T-cell (primary cell): ENCODE measurements around the gene FBLN2. TPM values are rescaled to one million over a fixed set of nuclear protein-coding genes. Genes with fewer than 3 reads are reported as not detected.

Experiments used
- ATAC-seq, 4 experiments: fragments of 200-7000 bp in 3 of 4; fragments of 150-1000 bp in 1 of 4; cut with Tn5 transposase; replicated peaks in 1 of 4; 1 replicate in 3 of 4; 2 replicates in 1 of 4; pipeline ENCODE4 v1.10.0; 2021; ENCODE audit warnings: moderate library complexity in 3 of 4, mild to moderate bottlenecking in 2 of 4, moderate number of reproducible peaks in 1 of 4
- CTCF ChIA-PET, 2 donors: fragments of 300-600 bp; sonication (Branson Sonifier 250); formaldehyde crosslinking; loops; one replicate each; lab custom pipeline; 2022; ENCODE audit warnings: antibody characterized with exemption in 2 of 2; lab: Charles Lee
- POLR2A ChIA-PET, 2 donors: fragments of 300-600 bp; sonication (Branson Sonifier 250); formaldehyde crosslinking; loops; one replicate each; lab custom pipeline; 2022; ENCODE audit warnings: antibody characterized with exemption in 2 of 2; lab: Charles Lee
- DNase-seq, 35 experiments: peaks; one replicate each; pipeline versions ENCODE4 v3.0.0 to v3.0.0-alpha.2; 2013 to 2023
- H3K27ac ChIP-seq: one replicate; pipeline ENCODE4 v1.5.1; 2013; ENCODE audit warnings: low read length
- H3K27me3 ChIP-seq, 2 experiments: replicated peaks in 1 of 2; 1 replicate in 1 of 2; 2 replicates in 1 of 2; pipeline versions ENCODE4 v1.6.1 to v1.7.0; 2013; ENCODE audit warnings: low read length in 1 of 2, mixed read lengths in 1 of 2; ENCODE audit not compliant: control insufficient read depth in 2 of 2, insufficient read depth in 2 of 2; ENCODE audit errors: extremely low read depth in 1 of 2
- H3K36me3 ChIP-seq, 2 donors: 1 replicate in 1 of 2; 2 replicates in 1 of 2; pipeline versions ENCODE4 v1.6.1 to v1.7.0; 2013; ENCODE audit warnings: low read length in 1 of 2; ENCODE audit not compliant: control insufficient read depth in 2 of 2, insufficient read depth in 1 of 2; ENCODE audit errors: extremely low read depth in 1 of 2
- H3K4me1 ChIP-seq, 2 experiments: 1 replicate in 1 of 2; 2 replicates in 1 of 2; pipeline versions ENCODE4 v1.6.1 to v1.7.0; 2013; ENCODE audit warnings: low read length in 2 of 2, mixed read lengths in 1 of 2; ENCODE audit not compliant: insufficient read depth in 2 of 2, control insufficient read depth in 1 of 2; ENCODE audit errors: extremely low read depth in 1 of 2
- H3K4me3 ChIP-seq, 2 donors: 1 replicate in 1 of 2; 2 replicates in 1 of 2; pipeline versions ENCODE4 v1.5.1 to v1.7.0; 2013; ENCODE audit warnings: mild to moderate bottlenecking in 2 of 2, low read length in 1 of 2, moderate library complexity in 1 of 2; ENCODE audit not compliant: control insufficient read depth in 1 of 2; ENCODE audit errors: extremely low read depth in 1 of 2
- H3K9me3 ChIP-seq: 2 replicates; pipeline ENCODE4 v1.7.0; 2013
- H3K27ac Mint-ChIP-seq, 2 donors: one replicate each; pipeline ENCODE4 v1.8.0; 2020 to 2021; ENCODE audit warnings: mild to moderate bottlenecking in 2 of 2, mixed read lengths in 2 of 2
- H3K27me3 Mint-ChIP-seq, 2 donors: one replicate each; pipeline ENCODE4 v1.8.0; 2021 to 2022; ENCODE audit warnings: mixed read lengths in 2 of 2
- H3K36me3 Mint-ChIP-seq: one replicate; pipeline ENCODE4 v1.8.0; 2021; ENCODE audit warnings: mixed read lengths
- H3K4me1 Mint-ChIP-seq, 3 donors: one replicate each; pipeline ENCODE4 v1.8.0; 2020 to 2022; ENCODE audit warnings: mixed read lengths in 3 of 3, mild to moderate bottlenecking in 1 of 3
- H3K4me3 Mint-ChIP-seq, 3 donors: one replicate each; pipeline ENCODE4 v1.8.0; 2020 to 2022; ENCODE audit warnings: mild to moderate bottlenecking in 3 of 3, mixed read lengths in 3 of 3, moderate library complexity in 3 of 3
- H3K9me3 Mint-ChIP-seq, 3 donors: one replicate each; pipeline ENCODE4 v1.8.0; 2020 to 2022; ENCODE audit warnings: mixed read lengths in 3 of 3
- WGBS: methylation state at CpG from one replicate; pipeline ENCODE4 v1.1.5; 2013; ENCODE audit warnings: missing lambda C conversion rate; ENCODE audit not compliant: insufficient coverage; 5-methylcytosine and 5-hydroxymethylcytosine counted together
- total RNA-seq, 35 experiments: library from RNA in 6 of 35; stranded (reverse) in 6 of 35; fragments of 120-200 nt in 1 of 35; gene quantifications; one replicate each; pipeline versions ENCODE4 v1.2.1 to v1.2.4 and lab custom pipeline; 2013 to 2026

The FBLN2 gene
- total RNA-seq, 5 donors from 2014 or later (not counting 1 experiment from before 2014, with no cell fraction given): 1.5 to 5.8 (median 2.8) TPM

DNA sequence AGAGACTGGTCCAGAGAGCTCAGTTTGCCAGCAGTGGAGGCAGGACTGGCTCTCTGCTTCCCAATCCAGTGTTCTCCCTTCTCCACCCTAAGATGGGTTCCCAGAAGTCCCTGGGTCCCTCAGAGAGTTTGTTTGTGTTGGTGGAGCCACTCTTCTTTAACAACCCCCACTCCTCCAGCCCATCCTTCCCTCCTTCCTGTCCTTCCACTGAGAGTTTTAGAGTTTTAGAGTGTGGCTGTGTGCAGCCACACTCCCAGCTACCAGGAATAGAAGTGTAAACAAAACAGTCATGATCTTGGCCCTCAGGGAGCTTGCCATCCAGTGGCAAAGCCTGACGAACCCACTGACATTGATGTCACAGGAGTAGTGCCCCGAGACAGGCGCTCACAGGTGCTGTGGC, 12.5 kb upstream of the FBLN2 start:
- Mint-ChIP-seq H3K27ac (no peak overlapping the region), H3K9me3 (peaks cover 0 to 5% (median 3%) of the 10 kb centered on the region in 3 donors), H3K36me3 (no peaks in the 10 kb centered on the region), H3K4me1 (peaks cover 6 to 10% (median 8%) of the 10 kb centered on the region in 3 donors), H3K4me3 (peak overlapping the region in 1 of 3 donors; percentile 56), H3K27me3 (peaks cover 0 to 29% of the 10 kb centered on the region in 2 donors)
- CTCF ChIA-PET: no interaction called here
- POLR2A ChIA-PET: no interaction called here
- H3K27ac ChIP-seq: no peak overlapping the region
- no peaks in the 10 kb centered on the region for H3K9me3 ChIP-seq
- no peak overlapping the region for H3K4me3 ChIP-seq
- WGBS: 49% methylated on average over 3 of the region's 3 CpGs
- DNase-seq (no peak), ATAC-seq (no peak)
- H3K36me3 ChIP-seq: no peaks in the 10 kb centered on the region
- peaks cover 3 to 12% of the 10 kb centered on the region in 2 experiments for H3K4me1 ChIP-seq
- H3K27me3 ChIP-seq: peaks cover 0 to 41% of the 10 kb centered on the region in 2 experiments

DNA sequence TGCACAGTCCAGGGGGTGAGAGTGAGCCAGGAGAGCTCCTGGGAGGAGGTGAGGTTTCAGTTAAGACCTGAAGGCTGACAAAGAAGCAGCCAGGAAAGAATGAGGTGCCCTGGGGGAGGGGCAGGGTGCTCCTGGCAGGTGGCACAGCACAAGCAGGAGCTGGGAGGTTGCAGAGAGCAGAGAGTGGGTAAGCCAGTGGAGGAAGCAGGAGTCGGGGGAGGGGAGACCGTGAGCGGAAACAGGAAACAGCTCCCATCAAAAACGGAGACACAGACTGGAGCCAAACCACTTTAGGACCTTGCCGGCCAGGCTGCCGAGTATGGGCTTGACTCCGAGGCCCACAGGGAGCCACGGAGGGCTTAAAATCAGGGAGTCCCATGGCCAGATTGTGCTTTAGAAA, 12.1 kb upstream of the FBLN2 start:
- Mint-ChIP-seq H3K27me3 (peaks cover 0 to 29% of the 10 kb centered on the region in 2 donors), H3K4me3 (peak overlapping the region in 1 of 3 donors; percentile 56), H3K27ac (no peak overlapping the region), H3K9me3 (peaks cover 0 to 5% (median 3%) of the 10 kb centered on the region in 3 donors), H3K36me3 (no peaks in the 10 kb centered on the region), H3K4me1 (peaks cover 6 to 10% (median 8%) of the 10 kb centered on the region in 3 donors)
- ATAC-seq: no peak
- H3K9me3 ChIP-seq: peaks cover under 1% of the 10 kb centered on the region
- DNase-seq: no peak
- POLR2A ChIA-PET: no interaction called here
- no peak overlapping the region for H3K4me3 ChIP-seq
- H3K36me3 ChIP-seq: no peaks in the 10 kb centered on the region
- CTCF ChIA-PET: no interaction called here
- H3K27me3 ChIP-seq: peaks cover 0 to 41% of the 10 kb centered on the region in 2 experiments
- no peak overlapping the region for H3K27ac ChIP-seq
- peaks cover 3 to 12% of the 10 kb centered on the region in 2 experiments for H3K4me1 ChIP-seq
- WGBS: 8% methylated on average over 8 of the region's 8 CpGs

DNA sequence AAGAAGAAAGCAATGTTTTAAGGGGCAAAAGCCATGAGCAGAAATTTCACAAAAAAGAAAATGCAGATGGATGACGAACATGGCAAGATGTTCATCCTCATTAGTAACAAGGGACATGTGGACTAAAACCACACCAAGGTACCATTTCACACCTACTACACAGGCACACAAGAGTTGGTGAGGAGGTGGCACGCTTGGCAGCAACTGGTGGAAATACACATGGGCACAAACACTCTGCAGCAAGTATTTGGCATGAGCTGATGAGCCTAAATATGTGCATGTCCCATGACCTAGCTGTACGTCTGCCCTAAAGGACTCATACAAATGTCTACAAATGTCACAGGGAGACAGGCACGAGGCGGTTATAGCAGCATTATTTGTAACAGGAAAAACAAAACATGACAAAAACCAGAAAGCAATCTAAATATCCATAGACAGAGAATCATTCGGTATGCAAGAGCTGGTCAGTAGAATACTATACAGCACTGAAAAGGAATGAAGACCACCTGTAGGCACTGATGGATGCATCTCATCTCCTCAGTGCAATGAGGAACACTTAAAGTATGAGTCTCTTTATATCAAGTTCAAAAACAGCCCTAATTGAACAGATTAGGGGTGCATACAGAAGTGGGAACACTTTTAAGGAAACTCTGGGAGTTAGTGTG, 11.5 kb upstream of the FBLN2 start:
- CTCF ChIA-PET: no interaction called here
- DNase-seq: no peak
- Histone ChIP-seq H3K36me3 (no peaks in the 10 kb centered on the region), H3K9me3 (peaks cover 2% of the 10 kb centered on the region), H3K4me3 (no peak overlapping the region), H3K4me1 (peaks cover 3 to 12% of the 10 kb centered on the region in 2 experiments), H3K27ac (no peak overlapping the region), H3K27me3 (peaks cover 0 to 41% of the 10 kb centered on the region in 2 experiments)
- Mint-ChIP-seq H3K27ac (no peak overlapping the region), H3K4me1 (peaks cover 6 to 10% (median 8%) of the 10 kb centered on the region in 3 donors), H3K9me3 (peaks cover 0 to 7% (median 5%) of the 10 kb centered on the region in 3 donors), H3K27me3 (peaks cover 0 to 29% of the 10 kb centered on the region in 2 donors), H3K36me3 (no peaks in the 10 kb centered on the region), H3K4me3 (peak overlapping the region in 1 of 3 donors; percentile 56)
- 87% methylated on average over 3 of the region's 6 CpGs for WGBS
- no peak for ATAC-seq
- POLR2A ChIA-PET: no interaction called here

DNA sequence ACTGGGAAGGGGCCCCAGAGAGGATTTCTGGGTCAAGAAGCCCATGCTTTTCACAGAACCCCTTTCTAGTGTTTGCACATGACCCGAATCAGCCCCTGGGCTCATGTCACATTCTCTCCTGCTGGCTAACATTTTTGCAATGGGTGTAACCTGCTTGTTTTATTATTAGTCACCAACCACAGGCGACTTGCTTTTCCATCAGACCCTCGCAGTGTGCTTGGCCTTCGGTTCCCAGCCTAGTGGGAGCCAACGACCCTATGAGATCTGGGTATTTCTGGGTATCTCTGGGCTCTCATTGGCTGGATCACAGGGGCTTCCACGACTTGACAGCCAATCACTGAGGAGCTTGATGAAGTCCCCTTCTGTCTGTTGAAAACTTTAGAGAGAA, 11.0 kb upstream of the FBLN2 start:
- peaks cover 0 to 40% of the 10 kb centered on the region in 2 experiments for H3K27me3 ChIP-seq
- peaks cover 6 to 10% (median 8%) of the 10 kb centered on the region in 3 donors for H3K4me1 Mint-ChIP-seq
- no peak overlapping the region for H3K4me3 Mint-ChIP-seq
- no peak for DNase-seq
- H3K36me3 ChIP-seq: no peaks in the 10 kb centered on the region
- H3K27ac Mint-ChIP-seq: no peak overlapping the region
- peaks cover 0 to 29% of the 10 kb centered on the region in 2 donors for H3K27me3 Mint-ChIP-seq
- H3K36me3 Mint-ChIP-seq: no peaks in the 10 kb centered on the region
- 43% methylated on average over 5 of the region's 6 CpGs for WGBS
- H3K4me1 ChIP-seq: peaks cover 3 to 12% of the 10 kb centered on the region in 2 experiments
- ChIA-PET CTCF (no interaction called here), POLR2A (no interaction called here)
- H3K27ac ChIP-seq: no peak overlapping the region
- H3K9me3 ChIP-seq: peaks cover 2% of the 10 kb centered on the region
- H3K4me3 ChIP-seq: no peak overlapping the region
- no peak for ATAC-seq
- peaks cover 0 to 8% (median 5%) of the 10 kb centered on the region in 3 donors for H3K9me3 Mint-ChIP-seq

DNA sequence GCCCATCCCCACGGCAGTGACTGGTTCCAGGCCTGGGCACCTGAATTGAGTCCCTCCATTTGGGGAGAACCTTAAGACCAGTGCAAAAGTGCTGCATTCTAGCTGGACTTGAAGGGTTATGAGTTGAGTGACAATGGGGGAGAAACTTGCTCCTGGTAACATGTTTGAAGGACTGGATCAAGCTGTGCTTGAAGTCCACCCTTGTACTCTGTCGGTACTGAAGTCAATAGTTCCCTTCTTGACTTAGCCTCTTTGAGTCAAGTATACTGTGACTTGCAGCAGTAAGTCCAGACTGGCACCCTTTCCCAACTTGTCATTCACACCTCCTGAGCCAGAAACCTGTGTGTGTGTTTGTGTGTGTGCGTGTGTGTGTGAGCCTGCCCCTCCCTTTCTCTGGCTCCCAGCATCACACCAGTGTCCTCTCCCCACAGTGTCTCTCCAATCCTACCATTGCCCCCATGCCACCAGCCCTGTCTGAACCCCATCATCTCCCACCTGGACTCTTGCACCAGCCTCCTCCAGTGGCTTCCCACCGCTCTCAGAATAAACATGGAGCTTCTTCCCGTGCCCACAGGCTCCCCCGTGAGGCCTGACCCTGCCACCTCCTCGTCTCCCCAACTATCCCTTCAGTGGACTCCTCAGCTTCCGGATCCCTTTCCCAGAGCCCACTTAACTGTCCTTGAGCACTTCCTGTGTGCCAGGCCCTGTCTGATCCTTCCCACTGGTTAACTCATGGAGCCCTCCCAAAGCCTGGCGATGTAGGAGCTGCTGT, 10.2 kb upstream of the FBLN2 start:
- Mint-ChIP-seq H3K36me3 (no peaks in the 10 kb centered on the region), H3K4me1 (peaks cover 6 to 12% (median 8%) of the 10 kb centered on the region in 3 donors), H3K9me3 (peaks cover 0 to 8% (median 5%) of the 10 kb centered on the region in 3 donors), H3K27ac (no peak overlapping the region), H3K27me3 (peaks cover 0 to 27% of the 10 kb centered on the region in 2 donors), H3K4me3 (no peak overlapping the region)
- Histone ChIP-seq H3K27me3 (peaks cover 0 to 44% of the 10 kb centered on the region in 2 experiments), H3K4me3 (no peak overlapping the region), H3K4me1 (peaks cover 3 to 12% of the 10 kb centered on the region in 2 experiments), H3K36me3 (no peaks in the 10 kb centered on the region), H3K27ac (no peak overlapping the region), H3K9me3 (peaks cover 2% of the 10 kb centered on the region)
- ChIA-PET CTCF (no interaction called here), POLR2A (interaction anchor here in 1 of 2 donors (1.1 kb wide), 1 partner anchor 21 kb away, joined by 3 read pairs; no protein-coding TSS in a partner anchor)
- DNase-seq: no peak
- no peak for ATAC-seq
- 82% methylated on average over 8 of the region's 9 CpGs for WGBS

DNA sequence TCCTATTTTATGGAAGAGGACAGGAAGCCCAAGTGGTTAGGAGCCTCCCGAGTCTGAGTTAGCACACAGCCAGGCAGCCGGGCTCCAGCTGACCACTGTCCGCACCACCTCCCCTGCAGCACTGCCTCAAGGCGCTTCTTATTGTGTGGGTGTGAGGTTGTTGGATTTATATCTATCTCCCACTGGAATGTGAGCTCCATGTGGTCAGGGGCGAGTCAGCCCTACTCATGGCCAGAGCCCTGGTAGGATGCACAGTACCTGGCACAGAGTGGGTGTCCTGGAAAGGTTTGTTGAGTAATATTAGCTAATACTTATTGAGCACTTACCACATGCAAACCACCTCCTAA, 9.7 kb upstream of the FBLN2 start:
- no peak overlapping the region for H3K27ac ChIP-seq
- ATAC-seq: no peak
- no CpG with 5 or more reads among the region's 5 CpGs for WGBS
- Mint-ChIP-seq H3K9me3 (peaks cover 0 to 8% (median 5%) of the 10 kb centered on the region in 3 donors), H3K27me3 (peaks cover 0 to 25% of the 10 kb centered on the region in 2 donors), H3K4me3 (no peak overlapping the region), H3K36me3 (no peaks in the 10 kb centered on the region), H3K4me1 (peaks cover 11 to 18% (median 13%) of the 10 kb centered on the region in 3 donors), H3K27ac (no peak overlapping the region)
- no peak for DNase-seq
- H3K4me3 ChIP-seq: no peak overlapping the region
- ChIA-PET POLR2A (interaction anchor here in 1 of 2 donors (1.1 kb wide), 1 partner anchor 21 kb away, joined by 3 read pairs; no protein-coding TSS in a partner anchor), CTCF (no interaction called here)
- H3K4me1 ChIP-seq: peaks cover 6 to 16% of the 10 kb centered on the region in 2 experiments
- no peaks in the 10 kb centered on the region for H3K36me3 ChIP-seq
- peaks cover 2% of the 10 kb centered on the region for H3K9me3 ChIP-seq
- H3K27me3 ChIP-seq: peaks cover 0 to 41% of the 10 kb centered on the region in 2 experiments
